NCI-H1105 treated with DMSO at 0.1 percent for 48 hours (cell line): ENCODE data around the gene CD300LG.
"Not testable (repeated sequence)": the region's sequence is repeated elsewhere in the genome, so short reads cannot be mapped to it uniquely, and the experiment has no call there.

ENCODE experiments used
- DNase-seq: peaks from one replicate; lab custom pipeline; 2025; lab: John Stamatoyannopoulos, UW

Gene CD300LG

GRCh38 chr17:43854498-43854897 lies 7.5 kb downstream of the CD300LG start:
- DNase-seq = no peak

- DNase-seq = no peak
Observed at GRCh38 chr17:43855061-43855460, 8.1 kb downstream of the CD300LG start.

DNA sequence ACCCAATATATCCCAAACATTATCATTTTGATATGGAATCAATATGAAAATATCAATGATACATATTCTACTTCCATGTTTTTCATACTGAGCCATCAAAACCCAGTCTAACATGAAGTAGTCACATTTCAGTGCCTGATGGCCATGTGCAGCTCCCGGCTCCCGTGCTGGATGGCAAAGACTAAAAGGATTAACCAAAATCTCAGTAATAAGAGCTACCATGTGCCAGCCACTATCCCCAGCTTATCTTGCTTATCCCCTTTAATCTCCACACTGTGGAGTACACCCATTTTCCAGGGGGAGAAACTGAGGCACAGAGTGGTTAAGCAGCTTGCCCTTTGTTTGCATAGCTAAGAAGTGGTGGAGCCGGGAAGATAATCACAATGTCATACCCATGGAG lies 9.2 kb downstream of the CD300LG start:
- no peak for DNase-seq

- no peak for DNase-seq
Observed at GRCh38 chr17:43857141-43857540, 10.2 kb downstream of the CD300LG start.

GRCh38 chr17:43857957-43858600 lies 11.1 kb downstream of the CD300LG start:
- no peak for DNase-seq

DNA sequence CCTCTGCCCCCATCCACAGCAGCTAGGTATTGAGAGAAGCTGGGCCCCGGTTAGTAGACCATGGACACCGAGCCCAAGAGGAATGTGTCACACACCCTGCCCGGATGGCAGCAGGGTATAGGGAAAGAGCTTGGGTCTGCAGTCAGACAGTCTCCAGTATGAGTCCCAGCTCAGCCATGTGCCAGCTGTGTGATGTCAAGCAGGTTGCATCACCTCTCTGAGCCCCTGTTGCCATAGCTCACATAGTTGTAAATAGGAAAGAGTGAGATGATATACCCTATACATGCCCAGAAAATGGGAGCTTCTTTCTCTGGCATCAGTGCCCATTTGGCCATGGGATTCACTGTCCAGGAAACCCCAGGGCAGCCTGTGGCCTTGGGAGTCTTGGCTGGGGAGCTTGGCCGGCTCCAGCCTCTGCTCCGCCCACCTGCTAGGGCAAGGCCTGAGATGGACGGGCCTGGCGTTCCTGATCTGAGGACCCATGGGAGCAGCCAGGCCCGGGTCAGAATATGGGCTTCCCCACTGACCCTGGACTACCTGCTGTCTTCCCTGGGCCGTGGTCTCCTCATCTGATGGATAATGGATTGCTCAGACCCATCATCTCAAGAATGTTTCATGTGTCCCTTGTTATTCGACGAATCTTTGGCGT lies 13.2 kb downstream of the CD300LG start:
- no peak for DNase-seq

DNA sequence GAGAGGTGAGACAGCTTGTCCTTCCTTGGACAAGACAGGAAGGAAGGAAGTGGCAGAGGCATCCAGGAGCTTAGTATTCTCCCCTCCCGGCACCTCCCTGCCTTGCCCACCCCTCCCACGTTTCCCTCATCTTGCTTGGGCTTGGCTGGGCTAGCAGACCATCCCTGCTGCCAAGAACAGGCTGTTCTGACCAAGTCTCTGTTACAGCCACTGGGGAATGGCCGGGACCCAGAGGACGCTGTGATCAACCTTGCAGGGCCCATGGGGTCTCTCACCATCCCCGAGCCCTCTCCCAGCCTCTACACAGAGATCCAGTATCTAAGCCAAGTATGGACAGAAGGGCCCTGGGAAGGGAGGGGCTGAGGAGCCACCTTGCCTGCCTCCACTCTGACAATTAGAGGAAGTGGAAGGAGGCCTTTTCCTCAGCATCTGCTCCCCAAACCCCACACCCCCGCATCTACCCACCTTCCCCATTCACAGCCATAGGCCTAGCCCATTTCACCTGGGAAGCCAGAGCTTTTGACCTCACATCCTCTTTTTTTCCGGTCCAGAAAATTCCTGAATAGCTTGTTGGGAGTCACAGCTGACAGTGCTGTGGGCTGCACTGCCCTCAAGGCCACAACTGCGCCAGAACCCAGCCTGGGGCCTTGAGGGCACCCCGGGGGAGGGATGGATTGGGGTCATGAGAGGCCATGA lies 14.1 kb downstream of the CD300LG start:
- DNase-seq = no peak

DNA sequence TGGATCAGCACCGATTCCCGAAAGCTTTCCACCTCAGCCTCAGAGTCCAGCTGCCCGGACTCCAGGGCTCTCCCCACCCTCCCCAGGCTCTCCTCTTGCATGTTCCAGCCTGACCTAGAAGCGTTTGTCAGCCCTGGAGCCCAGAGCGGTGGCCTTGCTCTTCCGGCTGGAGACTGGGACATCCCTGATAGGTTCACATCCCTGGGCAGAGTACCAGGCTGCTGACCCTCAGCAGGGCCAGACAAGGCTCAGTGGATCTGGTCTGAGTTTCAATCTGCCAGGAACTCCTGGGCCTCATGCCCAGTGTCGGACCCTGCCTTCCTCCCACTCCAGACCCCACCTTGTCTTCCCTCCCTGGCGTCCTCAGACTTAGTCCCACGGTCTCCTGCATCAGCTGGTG lies 15.0 kb downstream of the CD300LG start:
- no peak for DNase-seq

DNA sequence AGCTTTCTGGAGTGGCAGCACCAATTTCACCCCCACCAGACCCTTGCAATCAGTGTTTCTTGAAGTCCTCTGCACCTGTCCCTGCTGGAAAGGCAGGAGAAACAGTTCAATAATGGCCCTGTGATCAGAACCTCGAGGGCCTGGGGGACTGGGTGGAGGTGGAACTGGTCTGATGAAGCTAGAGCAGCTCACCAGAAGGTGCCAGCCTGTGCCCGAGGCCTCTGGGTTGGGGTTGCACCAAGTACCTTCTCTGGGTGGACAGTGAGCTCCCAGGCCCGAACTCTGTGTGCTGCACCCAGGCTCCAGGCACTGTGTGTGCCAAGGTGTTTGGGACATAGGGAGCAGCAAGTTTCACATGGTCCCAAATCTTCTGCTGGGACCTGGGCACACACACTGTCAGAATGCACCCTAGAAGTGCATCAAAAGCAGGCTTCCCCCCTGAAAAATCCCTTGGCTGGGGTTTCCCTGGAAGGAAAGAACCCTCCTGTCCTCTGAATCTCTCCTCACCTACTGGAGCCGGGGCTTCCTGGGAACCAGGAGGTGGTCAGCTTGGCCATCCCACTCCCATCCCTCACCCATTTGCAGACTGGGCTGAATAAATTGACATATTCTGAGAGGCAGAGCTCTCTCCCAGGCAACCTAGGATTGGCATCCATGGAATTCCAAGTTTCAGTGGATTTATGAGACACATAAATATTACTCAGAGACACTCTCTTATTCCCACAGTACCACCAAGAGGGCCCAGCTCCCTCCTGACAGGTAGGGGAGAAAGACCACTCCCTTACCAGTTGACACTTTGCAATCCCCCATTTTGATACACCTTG lies 17.4 kb downstream of the CD300LG start:
- no peak for DNase-seq

DNA sequence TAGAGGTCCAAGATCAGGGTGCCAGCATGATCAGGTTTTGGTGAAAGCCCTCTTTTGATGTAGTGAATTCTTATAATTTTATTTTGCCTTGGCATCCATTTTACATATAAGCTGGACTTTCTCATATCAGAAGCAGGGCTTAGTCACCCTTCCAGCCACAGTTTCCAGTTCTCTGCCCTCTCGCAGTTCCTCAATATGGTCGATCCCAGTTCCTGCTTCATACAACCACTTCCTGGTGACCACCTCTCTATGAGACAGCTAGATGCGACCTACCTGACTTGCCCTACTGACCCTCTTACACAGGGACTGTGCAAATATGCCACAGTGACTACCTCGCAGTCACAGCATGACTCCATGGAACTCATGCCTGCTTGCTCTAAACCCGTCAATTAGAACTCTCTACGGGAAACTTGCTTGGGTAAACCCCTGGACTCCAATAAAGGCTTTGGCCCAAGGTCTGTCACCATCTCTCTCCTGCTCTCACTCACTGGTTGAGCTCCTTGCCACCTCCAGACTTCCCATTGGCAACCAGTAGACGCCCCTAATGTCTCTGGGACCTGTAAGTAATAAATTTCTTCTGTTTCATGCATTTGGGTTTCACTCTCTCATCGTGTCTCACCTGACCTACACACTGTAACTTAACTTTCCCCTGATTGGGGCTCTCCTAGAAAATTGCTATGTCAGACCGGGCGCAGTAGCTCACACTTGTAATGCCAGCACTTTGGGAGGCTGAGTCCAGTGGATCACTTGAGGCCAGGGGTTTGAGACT lies 21.4 kb downstream of the CD300LG start:
- DNase-seq = no peak

DNA sequence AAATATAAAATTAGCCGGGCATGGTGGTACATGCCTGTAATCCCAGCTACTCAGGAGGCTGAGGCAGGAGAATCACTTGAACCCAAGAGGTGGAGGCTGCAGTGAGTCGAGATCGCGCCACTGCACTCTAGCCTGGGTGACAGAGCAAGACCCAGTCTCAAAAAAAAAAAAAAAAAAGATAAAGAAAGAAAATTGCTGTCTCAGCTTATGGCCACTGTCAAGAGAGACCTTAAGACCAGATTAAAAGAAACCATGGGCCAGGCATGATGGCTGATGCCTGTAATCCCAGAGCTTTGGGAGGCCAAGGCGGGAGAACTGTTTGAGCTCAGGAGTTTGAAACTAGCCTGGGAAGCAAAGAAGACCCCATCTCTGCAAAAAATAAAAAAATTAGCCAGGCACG lies 22.1 kb downstream of the CD300LG start:
- not testable (repeated sequence) for DNase-seq

- DNase-seq = no peak
Observed at GRCh38 chr17:43871946-43872690, 25.1 kb downstream of the CD300LG start.

GRCh38 chr17:43873091-43873490 lies 26.1 kb downstream of the CD300LG start:
- no peak for DNase-seq

DNA sequence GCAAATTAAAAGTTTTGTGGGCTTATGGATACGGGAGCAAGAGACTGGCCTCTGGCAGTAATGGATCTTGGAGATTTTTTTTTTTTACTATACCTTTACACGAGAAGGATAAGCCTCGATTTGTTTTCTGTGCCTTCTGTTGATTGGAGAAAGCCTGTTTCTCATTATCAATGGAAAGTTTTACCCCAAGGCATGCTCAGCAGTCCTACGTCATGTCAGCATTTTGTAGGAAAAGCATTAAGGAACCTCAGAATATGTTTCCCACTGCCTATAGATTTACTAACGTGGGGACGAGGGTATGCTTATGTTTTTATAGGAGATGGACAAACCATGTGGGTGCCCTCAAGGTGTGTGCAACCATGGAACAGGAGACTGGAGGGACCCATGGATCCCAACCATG lies 26.8 kb downstream of the CD300LG start:
- DNase-seq = no peak

- DNase-seq = no peak
Observed at GRCh38 chr17:43874293-43874692, 27.3 kb downstream of the CD300LG start.

DNA sequence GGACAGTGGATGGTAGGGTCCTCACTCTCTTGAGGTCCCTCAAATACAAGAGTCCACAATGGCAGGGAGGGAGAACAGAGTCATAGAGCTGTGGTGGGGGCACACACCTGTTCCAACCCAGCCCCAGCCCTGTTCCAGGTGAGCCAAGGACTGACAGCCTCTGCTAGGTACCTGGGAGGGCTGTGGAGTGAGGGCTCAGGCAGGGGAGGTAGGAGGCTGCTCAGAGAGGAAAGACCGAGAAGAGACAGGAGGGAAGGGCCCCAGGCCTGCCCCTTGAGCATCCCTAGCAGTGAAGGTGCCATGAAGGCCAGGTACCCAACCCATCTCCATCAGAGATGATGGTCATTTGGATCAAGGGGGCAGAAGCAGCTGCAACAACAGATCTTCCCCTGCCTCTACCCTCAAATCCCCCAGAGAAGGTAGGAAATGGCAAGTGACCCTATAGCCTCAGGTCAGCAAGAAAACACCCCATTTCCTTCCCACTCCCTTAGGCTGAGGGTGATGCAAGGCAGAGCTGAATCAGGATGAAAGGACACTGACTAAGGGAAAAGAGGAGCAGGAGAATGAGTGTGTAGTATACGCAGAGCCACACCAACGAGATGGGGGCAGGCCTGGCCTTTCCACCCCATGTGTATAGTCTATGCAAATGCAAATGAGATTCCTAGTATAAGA lies 28.6 kb downstream of the CD300LG start:
- no peak for DNase-seq

DNA sequence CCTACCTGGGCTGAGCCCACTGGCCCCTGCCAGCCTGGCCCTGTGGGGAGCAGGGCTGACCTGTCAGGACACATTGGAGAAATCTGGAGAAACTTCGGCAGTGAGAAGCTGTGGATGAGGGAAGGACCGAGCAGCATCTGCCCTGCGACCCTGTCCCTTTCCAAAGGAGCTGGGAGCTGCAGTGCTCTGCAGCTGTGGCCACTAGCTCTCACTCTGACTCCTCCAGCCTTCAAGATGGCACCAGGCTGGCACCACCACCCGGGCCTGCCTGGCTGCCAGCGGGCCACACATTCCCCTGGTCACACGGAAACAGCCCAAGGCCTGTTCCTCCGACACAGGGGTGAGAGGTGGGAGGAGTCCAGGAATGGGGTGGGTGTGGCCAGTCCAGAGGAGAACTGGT lies 30.1 kb downstream of the CD300LG start:
- DNase-seq = no peak

- no peak for DNase-seq
Observed at GRCh38 chr17:43877451-43878155, 30.6 kb downstream of the CD300LG start.

DNA sequence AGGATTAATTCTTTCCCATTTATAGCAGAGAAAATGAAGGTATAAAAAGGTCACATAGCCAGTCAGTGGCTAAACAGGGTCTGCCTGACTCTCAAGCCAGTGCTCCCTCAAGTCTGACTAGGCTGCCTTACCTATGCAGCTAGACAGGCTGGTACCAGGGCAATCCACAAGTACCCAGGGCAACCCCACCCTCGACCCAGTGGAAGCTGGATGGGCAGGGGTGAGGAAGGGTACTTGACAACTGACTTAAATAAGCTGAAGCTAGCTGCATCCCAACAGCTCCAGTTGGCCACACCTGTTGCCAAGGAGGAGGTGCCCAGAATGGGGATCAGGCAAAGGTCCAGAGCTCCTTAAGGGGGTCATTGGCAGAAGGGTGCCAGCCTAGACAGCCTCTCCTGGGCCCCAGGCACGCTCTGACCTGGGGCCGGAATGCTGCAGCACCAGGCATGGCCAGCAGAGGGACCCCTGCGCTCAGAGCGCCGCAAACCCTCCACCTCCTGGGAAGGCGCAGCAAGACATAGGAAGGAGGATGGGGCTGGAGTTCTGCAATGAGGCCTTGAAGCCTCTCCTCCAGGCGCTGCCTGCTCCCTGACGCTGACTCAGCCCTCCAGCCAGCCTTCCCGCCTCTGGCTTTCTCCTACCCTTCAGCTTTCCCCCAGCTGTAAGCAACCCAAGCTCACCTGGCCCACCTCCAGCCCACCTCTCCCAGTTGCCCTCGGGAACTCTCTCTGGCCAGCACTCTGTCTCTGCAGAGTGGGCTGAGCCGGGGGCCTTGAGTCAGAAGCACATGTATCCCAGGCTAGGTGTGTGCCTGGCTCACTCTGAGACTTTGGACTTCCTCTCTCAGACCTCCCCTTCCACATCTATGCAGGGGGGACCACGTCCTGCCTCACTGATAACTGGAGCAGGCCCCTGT lies 31.5 kb downstream of the CD300LG start:
- peak; percentile 54 for DNase-seq
